GM12873 (cell line): ENCODE measurements around the gene OR2L8.

Experiments
- CTCF ChIP-seq: IDR thresholded peaks from 2 replicates; pipeline ENCODE4 v1.5.1; 2012; ENCODE audit warnings: low read depth, mild to moderate bottlenecking, moderate library complexity, low read length, control low read depth; ENCODE audit not compliant: insufficient read depth; ENCODE audit errors: missing control alignments

Gene OR2L8

GRCh38 chr1:247948558-247948957, at the start of gene OR2L8:
Gene OR2L8, plus strand, starts transcription at chr1:247948858. Its CDS starts 0 bp downstream, at chr1:247948858.
- no peak for TF ChIP-seq CTCF

- no peak for TF ChIP-seq CTCF
Measured at GRCh38 chr1:247904122-247904521, 44.5 kb upstream of the OR2L8 start.

GRCh38 chr1:247905181-247905580, 43.5 kb upstream of the OR2L8 start:
- no peak for TF ChIP-seq CTCF

GRCh38 chr1:247905910-247906503, 42.7 kb upstream of the OR2L8 start:
- no peak for TF ChIP-seq CTCF

GRCh38 chr1:247906504-247907047, 42.1 kb upstream of the OR2L8 start:
- no peak for TF ChIP-seq CTCF

GRCh38 chr1:247908766-247909165, 39.9 kb upstream of the OR2L8 start:
- no peak for TF ChIP-seq CTCF

- TF ChIP-seq CTCF = no peak
Measured at GRCh38 chr1:247913786-247914185, 34.9 kb upstream of the OR2L8 start.
